SK-N-SH treated with all-trans-retinoic acid at 6 μM for 48 hours (cell line): ENCODE results near the gene HSF2BP.

ENCODE experiments used
- ATAC-seq: fragments of 200-7000 bp; cut with Tn5 transposase; 3 replicates; pipeline ENCODE4 v1.9.1; 2020; ENCODE audit warnings: mild to moderate bottlenecking, moderate library complexity
- ARNTL ChIP-seq: fragments of 450-650 bp; formaldehyde crosslinking; IDR thresholded peaks from 2 replicates; pipeline ENCODE4 v1.5.0; 2020; ENCODE audit warnings: low read depth, mild to moderate bottlenecking, moderate library complexity, borderline replicate concordance
- CREB5 ChIP-seq: fragments of 250-450 bp; sonication (Bioruptor Pico); IDR thresholded peaks from 2 replicates; pipeline ENCODE4 v1.5.1; 2020; ENCODE audit warnings: low read depth, mild to moderate bottlenecking, moderate library complexity
- CSDC2 ChIP-seq: fragments of 250-450 bp; sonication (Bioruptor Pico); IDR thresholded peaks from 2 replicates; pipeline ENCODE4 v1.5.0; 2020; ENCODE audit warnings: mild to moderate bottlenecking, moderate library complexity
- CSRNP3 ChIP-seq: fragments of 250-450 bp; sonication (Bioruptor Pico); IDR thresholded peaks from 2 replicates; pipeline ENCODE4 v1.5.1; 2021; ENCODE audit warnings: mild to moderate bottlenecking, moderate library complexity
- ESRRG ChIP-seq: fragments of 250-450 bp; sonication (Bioruptor Pico); IDR thresholded peaks from 2 replicates; pipeline ENCODE4 v1.6.1; 2021; ENCODE audit warnings: mild to moderate bottlenecking
- GLIS3 ChIP-seq: fragments of 250-450 bp; sonication (Bioruptor Pico); IDR thresholded peaks from 2 replicates; pipeline ENCODE4 v1.5.0; 2020; ENCODE audit warnings: mild to moderate bottlenecking, moderate library complexity
- ISL1 ChIP-seq: fragments of 250-450 bp; sonication (Bioruptor Pico); IDR thresholded peaks from 2 replicates; pipeline ENCODE4 v2.1.2; 2022; ENCODE audit warnings: mild to moderate bottlenecking, moderate library complexity
- OSR1 ChIP-seq: fragments of 250-450 bp; sonication (Bioruptor Pico); IDR thresholded peaks from 2 replicates; pipeline ENCODE4 v1.8.0; 2022; ENCODE audit warnings: moderate library complexity, mild to moderate bottlenecking, inconsistent platforms
- PATZ1 ChIP-seq: fragments of 250-450 bp; sonication (Bioruptor Pico); IDR thresholded peaks from 2 replicates; pipeline ENCODE4 v1.8.0; 2020; ENCODE audit warnings: mild to moderate bottlenecking, moderate library complexity, borderline replicate concordance
- POU6F1 ChIP-seq: fragments of 250-450 bp; sonication (Bioruptor Pico); IDR thresholded peaks from 2 replicates; pipeline ENCODE4 v1.8.0; 2021; ENCODE audit warnings: low read depth, mild to moderate bottlenecking, moderate library complexity, borderline replicate concordance
- PPARA ChIP-seq: fragments of 250-450 bp; sonication (Bioruptor Pico); IDR thresholded peaks from 2 replicates; pipeline ENCODE4 v1.5.0; 2020; ENCODE audit warnings: mild to moderate bottlenecking, borderline replicate concordance
- RARB ChIP-seq: fragments of 250-450 bp; sonication (Bioruptor Pico); IDR thresholded peaks from 2 replicates; pipeline ENCODE4 v1.8.0; 2021; ENCODE audit warnings: mild to moderate bottlenecking, moderate library complexity
- SNAI2 ChIP-seq: fragments of 250-450 bp; sonication (Bioruptor Pico); IDR thresholded peaks from 2 replicates; pipeline ENCODE4 v1.5.0; 2020; ENCODE audit warnings: mild to moderate bottlenecking, moderate library complexity
- TCF4 ChIP-seq: fragments of 250-450 bp; sonication (Bioruptor Pico); IDR thresholded peaks from 2 replicates; pipeline ENCODE4 v1.8.0; 2021; ENCODE audit warnings: mild to moderate bottlenecking, moderate library complexity, borderline replicate concordance
- TOX ChIP-seq: fragments of 250-450 bp; sonication (Bioruptor Pico); IDR thresholded peaks from 2 replicates; pipeline ENCODE4 v1.8.0; 2021; ENCODE audit warnings: mild to moderate bottlenecking, moderate library complexity, borderline replicate concordance
- TSHZ2 ChIP-seq: fragments of 250-450 bp; sonication (Bioruptor Pico); IDR thresholded peaks from 2 replicates; pipeline ENCODE4 v1.5.0; 2020; ENCODE audit warnings: mild to moderate bottlenecking, moderate library complexity
- ZC3H10 ChIP-seq: fragments of 250-450 bp; sonication (Bioruptor Pico); IDR thresholded peaks from 2 replicates; pipeline ENCODE4 v1.5.1; 2021; ENCODE audit warnings: mild to moderate bottlenecking, moderate library complexity
- ZFP3 ChIP-seq: fragments of 250-450 bp; sonication (Bioruptor Pico); IDR thresholded peaks from 2 replicates; pipeline ENCODE4 v1.5.0; 2020; ENCODE audit warnings: mild to moderate bottlenecking, moderate library complexity
- ZFP30 ChIP-seq: fragments of 450-650 bp; formaldehyde crosslinking; IDR thresholded peaks from 2 replicates; pipeline ENCODE4 v1.5.0; 2022; ENCODE audit warnings: mild to moderate bottlenecking, moderate library complexity
- ZNF565 ChIP-seq: fragments of 450-650 bp; formaldehyde crosslinking; conservative IDR thresholded peaks from 2 replicates; pipeline ENCODE4 v1.5.0; 2020; ENCODE audit warnings: low read depth, mild to moderate bottlenecking, moderate library complexity
- ZNF8 ChIP-seq: fragments of 450-650 bp; formaldehyde crosslinking; IDR thresholded peaks from 2 replicates; pipeline ENCODE4 v1.5.0; 2020; ENCODE audit warnings: mild to moderate bottlenecking, moderate library complexity

HSF2BP gene

GRCh38 chr21:43590194-43590593, 69.1 kb downstream of the HSF2BP start (continued):
- TF ChIP-seq ZFP30 (CRISPR knock-in tag), result no peak
- no peak for TF ChIP-seq TOX

DNA sequence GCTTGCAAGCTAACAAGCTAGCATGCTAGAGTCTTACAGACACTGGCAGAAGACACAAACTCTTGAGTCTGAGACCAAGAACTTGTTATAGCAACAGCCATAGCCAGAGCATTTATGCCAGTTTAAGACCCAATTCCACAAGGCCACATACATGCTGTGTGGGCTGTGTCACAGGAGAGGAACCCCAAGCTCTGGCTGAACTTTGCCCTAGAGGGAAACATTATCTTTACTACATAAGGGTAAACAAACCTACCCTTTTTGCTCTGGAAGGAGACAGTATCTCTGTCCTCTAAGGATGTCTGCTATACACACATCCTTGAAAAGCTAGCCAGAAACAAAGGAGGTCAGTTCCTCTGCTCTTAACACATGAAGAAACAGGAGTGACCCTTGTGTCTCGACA, 70.3 kb downstream of the HSF2BP start:
- ATAC-seq, result no peak
- TF ChIP-seq ARNTL, result no peak
- no peak for TF ChIP-seq PPARA
- no peak for TF ChIP-seq ZNF8 (CRISPR knock-in tag)
- TF ChIP-seq TSHZ2, result no peak
- TF ChIP-seq CREB5, result no peak
- no peak for TF ChIP-seq CSDC2 (CRISPR knock-in tag)
- TF ChIP-seq TCF4 (CRISPR knock-in tag), result no peak
- no peak for TF ChIP-seq GLIS3 (CRISPR knock-in tag)
- TF ChIP-seq ISL1 (CRISPR knock-in tag), result no peak
- TF ChIP-seq ESRRG (CRISPR knock-in tag), result no peak
- no peak for TF ChIP-seq ZNF565 (CRISPR knock-in tag)

- TF ChIP-seq TSHZ2 (no peak), ZFP3 (CRISPR knock-in tag) (peak; percentile 55; the same call in 1 of the 2 replicates), OSR1 (CRISPR knock-in tag) (no peak), ISL1 (CRISPR knock-in tag) (peak; percentile 82), TCF4 (CRISPR knock-in tag) (no peak), SNAI2 (CRISPR knock-in tag) (peak; percentile 78; the same call in 1 of the 2 replicates), CSDC2 (CRISPR knock-in tag) (0 out of 2 replicates have a peak, but pooled peaks have one; percentile 75), ZC3H10 (CRISPR knock-in tag) (0 out of 2 replicates have a peak, but pooled peaks have one; percentile 3), POU6F1 (no peak)
- ATAC-seq, result peak; percentile 99
Measured at GRCh38 chr21:43585924-43586413, 73.3 kb downstream of the HSF2BP start.

DNA sequence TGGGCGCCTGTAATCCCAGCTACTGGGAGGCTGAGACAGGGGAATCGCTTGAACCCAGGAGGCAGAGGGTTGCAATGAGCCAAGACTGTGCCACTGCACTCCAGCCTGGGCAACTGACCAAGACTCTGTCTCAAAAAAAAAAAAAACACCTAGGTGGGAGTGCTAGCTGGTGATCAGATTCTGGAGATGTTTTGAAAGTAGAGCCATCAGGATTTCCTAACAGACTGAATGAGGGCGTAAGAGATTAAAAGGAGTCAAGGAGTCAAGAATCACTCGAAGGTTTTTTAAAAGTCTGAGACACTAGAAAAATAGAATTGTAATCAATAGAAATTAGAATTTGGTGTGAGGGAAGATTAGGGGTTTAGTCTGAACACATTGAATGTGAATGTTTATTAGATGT, 73.8 kb downstream of the HSF2BP start:
- no peak for TF ChIP-seq OSR1 (CRISPR knock-in tag)
- TF ChIP-seq TCF4 (CRISPR knock-in tag), result no peak
- TF ChIP-seq ZC3H10 (CRISPR knock-in tag), result no peak
- TF ChIP-seq ZNF565 (CRISPR knock-in tag), result no peak
- no peak for TF ChIP-seq ARNTL
- TF ChIP-seq CSRNP3 (CRISPR knock-in tag), result no peak
- TF ChIP-seq PATZ1, result no peak
- no peak for TF ChIP-seq ZFP3 (CRISPR knock-in tag)
- TF ChIP-seq ZFP30 (CRISPR knock-in tag), result no peak
- TF ChIP-seq RARB, result no peak
- no peak for TF ChIP-seq POU6F1
- 0 out of 3 replicates have a peak, but pooled peaks have one; percentile 5 for ATAC-seq
